ENCODE data around the gene G0S2. TPM values are rescaled to one million over a fixed set of nuclear protein-coding genes. Genes with fewer than 3 reads are reported as not detected.

Gene G0S2
- total RNA-seq, 4 donors from 2014 or later, result 60.8 to 1,224 (median 333) TPM

DNA sequence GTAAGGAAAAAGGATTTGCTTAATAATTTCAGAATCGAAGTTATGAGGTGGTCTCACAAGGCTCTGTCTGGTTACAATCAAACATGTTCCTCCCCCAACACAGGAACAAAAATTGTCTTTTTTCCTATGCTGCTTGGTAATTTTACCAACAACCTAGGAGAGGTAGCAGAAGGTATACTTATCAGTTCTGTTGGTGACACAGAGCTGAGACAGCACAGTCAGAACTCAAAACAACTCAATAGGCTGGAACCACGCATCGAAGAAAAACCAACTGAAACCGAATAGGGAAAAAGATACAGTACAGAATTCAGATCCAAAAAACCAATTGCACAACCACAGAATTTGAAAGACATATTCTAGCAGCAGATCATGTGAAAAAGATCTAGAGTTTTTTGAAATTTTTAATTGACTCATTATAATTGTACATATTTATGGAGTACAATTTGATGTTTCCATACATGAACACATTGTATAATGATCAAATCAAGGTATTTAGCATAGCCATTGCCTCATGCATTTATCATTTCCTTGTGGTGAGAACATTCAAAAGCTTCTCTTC, 3.8 kb downstream of the G0S2 start:
- Histone ChIP-seq H3K27ac (no peak overlapping the region), H3K9me3 (no peaks in the 10 kb centered on the region), H3K36me3 (no peaks in the 10 kb centered on the region), H3K4me3 (no peak overlapping the region), H3K27me3 (peaks cover 0 to 12% of the 10 kb centered on the region in 2 donors), H3K4me1 (peaks cover 0 to 24% (median 4%) of the 10 kb centered on the region in 4 donors)
- 86 to 95% methylated on average over 4 of the region's 4 CpGs for whole genome bisulfite sequencing, 2 donors
- no peak for DNase-seq (ENCODE audit: low spot score in 2 of 2)
- TF ChIP-seq, protein P1, sequence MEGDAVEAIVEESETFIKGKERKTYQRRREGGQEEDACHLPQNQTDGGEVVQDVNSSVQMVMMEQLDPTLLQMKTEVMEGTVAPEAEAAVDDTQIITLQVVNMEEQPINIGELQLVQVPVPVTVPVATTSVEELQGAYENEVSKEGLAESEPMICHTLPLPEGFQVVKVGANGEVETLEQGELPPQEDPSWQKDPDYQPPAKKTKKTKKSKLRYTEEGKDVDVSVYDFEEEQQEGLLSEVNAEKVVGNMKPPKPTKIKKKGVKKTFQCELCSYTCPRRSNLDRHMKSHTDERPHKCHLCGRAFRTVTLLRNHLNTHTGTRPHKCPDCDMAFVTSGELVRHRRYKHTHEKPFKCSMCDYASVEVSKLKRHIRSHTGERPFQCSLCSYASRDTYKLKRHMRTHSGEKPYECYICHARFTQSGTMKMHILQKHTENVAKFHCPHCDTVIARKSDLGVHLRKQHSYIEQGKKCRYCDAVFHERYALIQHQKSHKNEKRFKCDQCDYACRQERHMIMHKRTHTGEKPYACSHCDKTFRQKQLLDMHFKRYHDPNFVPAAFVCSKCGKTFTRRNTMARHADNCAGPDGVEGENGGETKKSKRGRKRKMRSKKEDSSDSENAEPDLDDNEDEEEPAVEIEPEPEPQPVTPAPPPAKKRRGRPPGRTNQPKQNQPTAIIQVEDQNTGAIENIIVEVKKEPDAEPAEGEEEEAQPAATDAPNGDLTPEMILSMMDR (IDR thresholded peaks at IDR 0.05), result no peak
- TF ChIP-seq POLR2A (IDR thresholded peaks at IDR 0.05) (no peak), EP300 (IDR thresholded peaks at IDR 0.05) (no peak)

DNA sequence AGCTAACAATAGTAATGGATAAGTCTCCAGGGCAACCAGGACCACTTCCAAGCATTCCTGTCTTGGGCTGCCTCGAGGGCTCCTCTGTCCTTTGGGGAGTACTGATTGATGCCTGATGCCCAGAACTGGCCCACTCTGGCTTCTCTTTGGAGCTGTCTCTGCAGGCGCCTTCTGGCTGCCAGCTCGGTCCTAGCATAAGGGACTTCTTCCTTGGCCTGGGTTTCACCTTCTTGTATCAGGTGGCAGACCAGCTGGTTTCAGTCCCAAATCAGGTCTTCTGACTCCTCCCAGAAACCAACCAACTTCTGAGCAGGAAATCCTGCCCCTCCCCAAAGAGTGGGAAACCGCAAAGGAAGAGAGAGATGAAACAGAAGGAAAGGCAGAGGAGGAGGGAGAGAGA, 10.6 kb downstream of the G0S2 start:
- no peak for TF ChIP-seq EP300 (IDR thresholded peaks at IDR 0.05)
- no peak for TF ChIP-seq POLR2A (IDR thresholded peaks at IDR 0.05)
- TF ChIP-seq, protein P1 (IDR thresholded peaks at IDR 0.05), result no peak
- 75 to 88% methylated on average over 4 of the region's 4 CpGs for WGBS, 2 donors

DNA sequence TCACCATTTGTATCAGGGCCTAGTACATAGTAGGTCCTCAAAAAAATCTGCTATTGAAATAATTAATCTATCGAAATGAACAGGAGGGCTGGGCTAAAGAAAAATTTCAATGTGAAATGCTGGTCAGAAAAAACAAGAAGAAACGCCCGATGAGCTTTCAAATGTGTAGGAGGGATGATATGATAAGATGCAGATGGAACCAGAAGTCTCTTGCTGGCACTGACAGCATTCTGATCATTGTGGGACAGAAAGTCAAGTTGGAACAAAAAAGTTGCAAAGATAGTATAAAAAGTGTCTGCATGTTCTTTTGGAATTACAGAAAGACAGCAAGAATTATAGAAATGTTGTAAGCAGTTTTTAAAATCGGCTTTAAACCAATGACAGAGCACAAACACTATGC, 11.1 kb downstream of the G0S2 start:
- no peak overlapping the region for H3K4me3 ChIP-seq
- H3K36me3 ChIP-seq, result no peaks in the 10 kb centered on the region
- 80% methylated on average over 4 of the region's 4 CpGs for WGBS, 2 donors
- TF ChIP-seq EP300 (IDR thresholded peaks at IDR 0.05) (no peak), POLR2A (IDR thresholded peaks at IDR 0.05) (no peak)
- TF ChIP-seq, protein P1 (IDR thresholded peaks at IDR 0.05), result no peak
- no peaks in the 10 kb centered on the region for H3K9me3 ChIP-seq
- no peaks in the 10 kb centered on the region for H3K27me3 ChIP-seq
- H3K27ac ChIP-seq, result no peak overlapping the region
- peaks cover 0 to 5% (median 0%) of the 10 kb centered on the region in 4 donors for H3K4me1 ChIP-seq
- no peak for DNase-seq (ENCODE audit: low spot score in 2 of 2)

More for the DNA sequence above, 10.6 kb downstream of the G0S2 start:
- H3K4me1 ChIP-seq, result peaks cover 0 to 5% (median 0%) of the 10 kb centered on the region in 4 donors
- H3K4me3 ChIP-seq, result no peak overlapping the region
- H3K36me3 ChIP-seq, result no peaks in the 10 kb centered on the region
- H3K9me3 ChIP-seq, result no peaks in the 10 kb centered on the region
- DNase-seq (ENCODE audit: low spot score in 2 of 2), result no peak
- no peak overlapping the region for H3K27ac ChIP-seq
- no peaks in the 10 kb centered on the region for H3K27me3 ChIP-seq

DNA sequence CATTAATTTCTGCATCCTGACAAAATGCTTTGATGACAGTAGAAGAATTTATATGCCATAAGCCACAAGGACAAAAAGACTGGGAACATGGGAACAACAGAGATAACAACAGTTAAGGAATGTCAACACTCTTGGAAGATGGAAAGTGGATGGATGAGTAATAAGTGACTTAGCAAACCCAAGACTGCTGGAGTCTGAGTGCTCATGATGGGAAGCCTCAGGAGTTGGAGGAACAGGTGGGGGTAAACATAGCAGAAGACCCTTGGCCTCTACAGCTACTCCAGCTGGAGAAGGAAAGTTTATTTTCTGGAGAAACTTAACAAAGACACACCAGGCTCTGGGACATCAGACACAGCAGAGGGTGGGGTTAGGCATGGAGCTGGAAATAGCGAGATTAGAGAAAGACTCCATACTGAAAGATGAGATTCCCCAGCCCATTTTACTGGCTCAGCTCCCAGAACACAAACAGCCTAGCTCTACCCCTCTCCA, 13.6 kb downstream of the G0S2 start:
- WGBS, 2 donors, result 60 to 67% methylated on average over 1 of the region's 1 CpG
- TF ChIP-seq POLR2A (IDR thresholded peaks at IDR 0.05) (no peak), EP300 (IDR thresholded peaks at IDR 0.05) (no peak)
- TF ChIP-seq, protein P1 (IDR thresholded peaks at IDR 0.05), result no peak
- H3K36me3 ChIP-seq, result no peaks in the 10 kb centered on the region
- no peak for DNase-seq (ENCODE audit: low spot score in 2 of 2)
- H3K4me3 ChIP-seq, result no peak overlapping the region
- peaks cover 0 to 12% (median 0%) of the 10 kb centered on the region in 4 donors for H3K4me1 ChIP-seq
- no peaks in the 10 kb centered on the region for H3K9me3 ChIP-seq
- H3K27ac ChIP-seq, result no peak overlapping the region
- no peaks in the 10 kb centered on the region for H3K27me3 ChIP-seq

DNA sequence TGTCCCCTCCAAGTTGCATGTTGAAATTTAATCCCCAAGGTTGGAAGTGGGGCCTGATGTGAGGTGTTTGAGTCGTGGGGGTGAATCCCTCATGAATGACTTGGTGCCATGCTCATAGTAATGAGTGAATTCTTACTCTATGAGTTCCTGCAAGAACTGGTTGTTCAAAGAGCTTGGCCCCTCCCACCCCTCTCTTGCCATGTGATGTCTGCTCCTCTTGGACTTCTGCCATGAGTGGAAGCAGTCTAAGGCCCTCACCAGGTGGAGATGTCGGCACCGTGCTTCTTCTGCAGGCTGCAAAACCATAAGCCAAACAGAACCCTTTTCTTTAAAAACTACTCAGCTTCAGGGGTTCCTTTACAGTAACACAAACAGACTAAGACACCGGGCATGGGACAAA, 14.3 kb downstream of the G0S2 start:
- peaks cover 0 to 12% (median 0%) of the 10 kb centered on the region in 4 donors for H3K4me1 ChIP-seq
- H3K27ac ChIP-seq, result no peak overlapping the region
- DNase-seq (ENCODE audit: low spot score in 2 of 2), result no peak
- no peaks in the 10 kb centered on the region for H3K27me3 ChIP-seq
- H3K4me3 ChIP-seq, result no peak overlapping the region
- H3K36me3 ChIP-seq, result no peaks in the 10 kb centered on the region
- TF ChIP-seq, protein P1 (IDR thresholded peaks at IDR 0.05), result no peak
- TF ChIP-seq EP300 (IDR thresholded peaks at IDR 0.05) (no peak), POLR2A (IDR thresholded peaks at IDR 0.05) (no peak)
- no peaks in the 10 kb centered on the region for H3K9me3 ChIP-seq
- WGBS, 2 donors, result 67 to 84% methylated on average over 4 of the region's 4 CpGs
